GM18520 (cell line): ENCODE data around the gene UBE2G1.
"Not testable (repeated sequence)": the region's sequence is repeated elsewhere in the genome, so short reads cannot be mapped to it uniquely, and the experiment has no call there.

Experiments used
- ATAC-seq: cut with Tn5 transposase; IDR thresholded peaks from one replicate; pipeline ENCODE4 v1.9.1; 2021; ENCODE audit not compliant: unreplicated experiment

The UBE2G1 gene

DNA sequence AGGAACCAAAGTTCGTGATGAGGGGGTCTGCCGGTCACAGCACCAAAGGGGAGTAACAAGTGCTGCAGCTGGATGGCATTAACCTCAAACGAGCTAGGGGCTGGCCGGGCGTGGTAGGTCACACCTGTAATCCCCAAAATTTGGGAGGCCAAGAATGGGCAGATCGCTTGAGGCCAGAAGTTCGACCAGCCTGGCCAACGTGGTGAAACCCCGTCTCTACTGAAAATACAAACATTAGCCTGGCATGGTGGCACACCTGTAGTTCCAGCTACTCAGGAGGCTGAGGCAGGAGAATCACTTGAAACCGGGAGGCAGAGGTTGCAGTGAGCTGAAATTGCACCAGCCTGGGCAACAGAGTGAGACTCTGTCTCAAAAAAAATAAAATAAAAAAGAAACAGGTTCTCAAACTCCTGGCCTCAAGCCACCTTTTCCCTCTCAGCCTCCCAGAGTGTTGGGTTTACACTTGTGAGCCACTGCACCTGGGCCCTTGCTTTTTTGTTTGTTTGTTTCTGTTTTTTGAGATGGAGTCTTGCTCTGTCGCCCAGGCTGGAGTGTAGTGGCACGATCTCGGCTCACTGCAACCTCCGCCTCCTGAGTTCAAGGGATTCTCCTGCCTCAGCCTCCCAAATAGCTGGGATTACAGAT is 9.4 kb upstream of the UBE2G1 start:
- not testable (repeated sequence) for ATAC-seq

DNA sequence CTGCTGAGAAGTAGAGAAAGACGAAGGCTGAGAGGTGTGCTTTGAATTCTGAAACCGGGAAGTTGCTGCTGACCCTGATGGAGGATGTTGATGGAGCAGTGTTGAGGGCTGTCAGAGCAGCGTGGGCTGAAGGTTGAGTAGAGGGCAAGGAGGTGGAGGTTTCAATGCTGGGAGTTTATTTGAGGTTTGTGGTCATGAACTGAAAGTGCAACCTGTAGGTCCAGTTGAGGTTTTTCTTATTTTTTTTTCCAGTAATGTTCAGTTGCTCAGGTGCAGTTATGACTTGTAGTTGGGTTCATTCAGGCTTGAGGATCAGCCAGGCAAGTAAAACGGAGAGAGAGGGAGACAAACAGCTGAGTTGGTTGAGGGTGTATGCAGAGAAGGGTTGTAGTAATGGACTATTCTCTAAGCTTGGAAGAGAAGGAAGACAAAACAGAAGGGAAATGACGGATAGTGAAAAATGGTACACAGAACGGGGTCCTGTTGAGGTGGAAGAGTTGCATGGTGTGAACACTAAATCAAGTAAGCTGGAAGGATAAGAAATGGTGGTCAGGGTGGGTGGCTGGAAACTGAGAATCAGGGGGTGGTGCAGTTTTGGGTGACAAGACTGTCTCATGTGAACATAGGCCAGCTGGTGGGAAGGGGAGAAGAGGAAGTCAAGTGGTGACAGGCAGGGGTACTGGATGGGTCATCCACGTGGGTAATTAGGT is 8.7 kb upstream of the UBE2G1 start:
- peak; percentile 81 for ATAC-seq

DNA sequence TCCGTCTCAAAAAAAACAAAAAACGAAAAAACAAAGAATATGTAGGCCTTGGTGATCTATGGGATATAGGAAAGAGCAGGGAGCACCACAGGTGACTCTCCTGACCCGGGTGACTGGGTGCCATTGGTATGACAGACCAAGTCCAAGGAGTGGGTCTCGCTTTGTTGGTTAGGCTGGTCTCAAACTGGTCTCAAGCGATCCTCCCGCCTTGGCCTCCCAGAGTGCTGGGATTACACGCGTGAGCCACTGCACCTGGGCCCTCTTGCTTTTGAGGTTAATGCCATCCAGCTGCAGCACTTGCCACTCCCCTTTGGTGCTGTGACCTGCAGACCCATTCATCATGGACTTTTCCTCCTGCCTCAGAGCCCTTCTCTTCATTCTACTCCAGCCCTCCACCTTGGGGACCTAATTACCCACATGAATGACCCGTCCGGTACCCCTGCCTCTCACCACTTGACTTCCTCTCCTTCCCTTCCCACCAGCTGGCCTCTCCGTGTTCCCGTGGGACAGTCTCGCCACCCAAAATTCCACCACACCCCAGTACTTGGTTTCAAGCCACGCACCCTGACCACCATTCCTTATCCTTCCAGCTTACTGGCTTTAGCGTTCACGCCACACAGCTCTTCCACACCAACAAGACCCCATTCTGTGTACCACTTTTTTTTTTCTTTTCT is 3.2 kb upstream of the UBE2G1 start:
- ATAC-seq = no peak

DNA sequence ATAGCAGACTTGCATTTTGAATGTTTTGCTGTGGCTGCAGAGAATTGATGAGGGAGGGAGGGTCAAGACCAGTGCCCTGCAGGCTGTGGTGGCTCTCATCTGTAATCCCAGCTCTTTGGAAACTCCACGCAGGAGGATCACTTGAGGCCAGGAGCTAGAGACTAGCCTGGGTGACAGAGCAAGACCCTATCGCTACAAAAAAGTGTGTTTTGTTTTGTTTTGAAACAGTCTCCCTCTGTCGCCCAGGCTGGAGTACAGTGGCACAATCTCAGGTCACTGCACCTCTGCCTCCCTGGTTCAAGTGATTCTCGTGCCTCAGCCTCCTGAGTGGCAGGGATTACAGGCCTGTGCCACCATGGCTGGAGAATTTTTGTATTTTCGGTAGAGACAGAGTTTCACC is 1.9 kb upstream of the UBE2G1 start:
- ATAC-seq = no peak

DNA sequence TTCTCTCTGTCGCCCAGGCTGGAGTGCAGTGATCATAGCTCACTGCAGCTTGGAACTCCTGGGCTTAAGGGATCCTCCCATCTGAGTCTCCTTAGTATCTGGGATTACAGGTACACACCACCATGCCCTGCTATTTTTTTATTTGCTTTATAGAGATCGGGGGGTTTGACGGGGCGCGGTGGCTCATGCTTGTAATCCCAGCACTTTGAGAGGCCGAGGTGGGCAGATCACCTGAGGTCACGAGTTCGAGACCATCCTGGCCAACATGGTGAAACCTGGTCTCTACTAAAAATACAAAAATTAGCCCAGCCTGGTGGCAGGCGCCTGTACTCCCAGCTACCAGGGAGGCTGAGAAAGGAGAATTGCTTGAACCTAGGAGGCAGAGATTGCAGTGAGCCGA is 702 bp upstream of the UBE2G1 start:
- not testable (repeated sequence) for ATAC-seq

DNA sequence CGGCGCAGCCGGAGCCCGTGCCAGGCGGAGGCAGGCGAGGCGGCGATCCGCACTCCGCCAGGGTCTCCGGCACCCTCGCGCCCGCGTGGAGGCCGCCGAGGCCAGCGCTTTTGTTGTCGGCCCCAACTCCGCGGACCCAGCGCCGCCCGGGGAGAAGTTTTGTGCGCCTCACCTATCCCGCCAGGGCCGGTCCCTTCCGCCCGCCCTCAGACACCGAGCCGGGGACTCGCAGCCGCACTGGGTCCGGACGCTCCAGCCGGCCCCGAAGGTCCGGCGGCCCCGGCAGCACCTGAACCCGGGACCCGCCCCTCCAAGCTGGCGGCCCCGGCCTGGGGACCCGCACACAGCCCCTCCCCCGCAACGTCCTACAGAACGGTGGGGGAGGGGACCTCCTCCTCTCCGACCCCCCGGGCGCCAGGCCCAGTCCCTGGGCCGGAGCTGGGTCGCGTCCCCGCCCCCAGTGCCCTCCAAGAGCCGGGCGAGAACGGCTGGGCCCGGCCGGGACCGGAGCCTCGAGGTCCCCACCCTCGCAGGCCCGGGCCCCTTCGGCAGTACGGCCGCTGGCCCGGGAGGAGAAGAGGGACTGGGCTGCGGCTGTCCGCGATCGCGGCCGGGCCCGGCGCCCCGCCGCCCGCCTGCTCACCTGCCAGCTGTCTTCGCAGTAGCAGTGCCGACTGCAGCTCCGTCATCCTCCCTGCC is 698 bp downstream of the UBE2G1 start:
- ATAC-seq = peak; percentile 19

DNA sequence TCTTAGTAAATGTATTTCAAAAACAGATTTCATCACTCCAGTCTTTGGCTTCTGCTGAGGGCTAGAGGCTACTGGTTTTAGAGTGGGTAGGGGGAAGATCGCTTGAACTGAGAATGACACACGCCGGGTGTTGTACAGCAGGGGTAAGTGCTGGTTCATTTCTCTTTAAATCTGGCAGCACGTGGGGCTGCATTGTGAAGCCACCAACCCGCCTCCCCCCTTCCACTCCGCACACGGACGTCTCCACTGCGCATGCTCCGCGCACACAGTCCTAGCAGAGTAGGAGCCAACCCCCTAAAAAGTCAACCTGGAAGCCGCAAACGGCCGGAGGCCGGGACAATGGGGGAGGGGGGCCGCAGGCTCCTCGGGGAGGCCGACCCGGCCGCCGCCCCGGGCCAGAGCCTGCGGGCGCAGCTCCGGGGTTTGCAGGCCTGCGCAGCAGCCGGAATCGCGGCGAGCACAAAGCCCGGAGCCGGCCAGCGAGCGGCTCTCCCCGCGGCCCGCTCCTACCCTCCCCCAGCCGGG is 1.3 kb downstream of the UBE2G1 start:
- peak; percentile 41 for ATAC-seq

DNA sequence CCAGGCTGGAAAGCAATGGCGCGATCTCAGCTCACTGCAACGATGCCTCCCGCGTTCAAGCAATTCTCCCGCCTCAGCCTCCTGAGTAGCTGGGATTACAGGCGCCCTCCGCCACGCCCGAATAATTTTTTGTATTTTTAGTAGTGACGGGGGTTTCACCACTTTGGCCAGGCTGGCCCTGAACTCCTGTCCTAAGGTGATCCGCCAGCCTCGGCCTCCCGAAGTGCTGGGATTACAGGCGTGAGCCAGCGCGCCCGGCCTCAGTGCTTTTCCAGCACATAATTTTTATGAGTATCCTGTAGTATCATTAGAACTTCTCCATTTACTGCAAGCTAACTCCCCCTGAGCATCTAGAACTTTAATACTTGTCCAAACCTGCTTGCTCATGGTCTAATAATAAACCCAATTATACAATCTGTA is 1.8 kb downstream of the UBE2G1 start:
- ATAC-seq = no peak

DNA sequence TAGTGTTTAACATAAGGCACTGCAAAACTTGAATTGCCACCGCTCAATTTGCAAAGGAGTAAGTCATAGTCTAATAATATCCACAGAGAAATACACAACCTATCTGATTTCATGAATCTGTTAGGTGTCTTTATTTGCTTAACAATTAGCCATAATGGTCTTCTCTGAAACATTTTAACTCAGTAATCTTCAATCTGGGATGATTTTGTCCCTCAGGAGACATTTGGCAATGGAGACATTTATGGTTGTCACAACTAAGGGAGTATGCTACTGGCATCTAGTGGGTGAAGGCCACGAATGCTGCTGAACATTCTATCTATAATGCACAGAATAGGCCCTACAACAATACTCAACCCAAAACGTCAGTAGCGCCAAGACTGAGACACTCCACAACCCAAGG is 4.3 kb downstream of the UBE2G1 start:
- ATAC-seq = no peak

DNA sequence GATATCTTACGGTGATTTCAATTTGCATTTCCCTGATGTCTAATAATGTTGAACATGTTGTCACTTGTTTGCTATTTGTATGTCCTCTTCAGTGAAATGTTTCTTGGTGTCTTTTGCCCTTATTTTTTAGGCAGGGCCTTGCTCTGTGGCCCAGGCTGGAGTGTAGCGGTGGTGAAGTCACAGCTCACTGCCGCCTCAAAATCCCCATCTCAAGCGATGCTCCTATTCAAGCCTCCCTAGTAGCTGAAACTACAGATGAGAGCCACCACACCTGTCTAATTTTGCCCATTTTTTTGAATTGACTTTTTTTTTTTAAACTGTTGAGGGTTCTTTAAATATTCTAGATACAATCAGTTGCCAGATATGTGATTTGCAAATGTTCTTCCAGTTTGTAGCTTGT is 8.3 kb downstream of the UBE2G1 start:
- no peak for ATAC-seq

DNA sequence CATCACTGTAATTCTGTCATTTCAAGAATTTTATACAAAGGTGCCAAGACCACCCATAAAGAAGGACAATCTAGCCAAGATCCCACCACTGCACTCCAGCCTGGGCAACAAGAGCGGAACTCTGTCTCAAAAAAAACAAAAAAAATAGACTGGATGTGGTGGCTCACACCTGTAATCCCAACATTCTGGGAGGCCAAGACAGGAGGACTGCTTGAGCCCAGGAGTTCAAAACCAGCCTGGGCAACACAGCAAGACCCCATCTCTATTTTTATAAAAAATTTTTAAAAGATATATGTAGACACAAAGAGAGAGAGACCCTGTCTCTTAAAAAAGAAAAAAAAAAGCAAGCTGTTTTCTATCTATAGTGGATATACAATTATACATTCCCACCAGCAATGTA is 8.8 kb downstream of the UBE2G1 start:
- ATAC-seq = no peak

DNA sequence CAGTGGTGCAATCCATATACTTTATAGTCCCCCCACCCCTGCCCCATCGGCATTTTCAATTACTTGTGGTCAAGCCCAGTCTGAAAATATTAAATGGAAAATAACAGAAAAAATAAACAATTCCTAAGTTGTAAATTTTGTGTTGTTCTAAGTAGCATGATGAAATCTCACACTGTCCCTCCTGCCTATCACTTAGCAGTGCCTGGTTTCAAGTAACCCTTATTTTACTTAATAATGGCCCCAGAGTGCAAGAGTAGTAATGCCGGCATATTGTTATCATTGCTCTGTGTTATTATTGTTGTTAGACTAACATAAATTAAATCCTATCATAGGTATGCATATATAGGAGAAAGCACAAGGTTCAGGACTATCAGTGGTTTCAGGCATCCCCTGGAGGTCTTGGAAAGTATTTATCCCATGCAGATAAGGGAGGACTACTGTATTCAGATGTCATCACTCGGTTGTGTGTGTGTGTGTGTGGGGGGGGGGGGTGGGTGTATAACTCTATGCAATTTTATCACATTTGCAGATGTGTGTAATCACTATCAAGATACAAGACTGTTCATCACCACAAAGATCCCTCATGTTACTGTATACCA is 9.3 kb downstream of the UBE2G1 start:
- ATAC-seq = no peak

DNA sequence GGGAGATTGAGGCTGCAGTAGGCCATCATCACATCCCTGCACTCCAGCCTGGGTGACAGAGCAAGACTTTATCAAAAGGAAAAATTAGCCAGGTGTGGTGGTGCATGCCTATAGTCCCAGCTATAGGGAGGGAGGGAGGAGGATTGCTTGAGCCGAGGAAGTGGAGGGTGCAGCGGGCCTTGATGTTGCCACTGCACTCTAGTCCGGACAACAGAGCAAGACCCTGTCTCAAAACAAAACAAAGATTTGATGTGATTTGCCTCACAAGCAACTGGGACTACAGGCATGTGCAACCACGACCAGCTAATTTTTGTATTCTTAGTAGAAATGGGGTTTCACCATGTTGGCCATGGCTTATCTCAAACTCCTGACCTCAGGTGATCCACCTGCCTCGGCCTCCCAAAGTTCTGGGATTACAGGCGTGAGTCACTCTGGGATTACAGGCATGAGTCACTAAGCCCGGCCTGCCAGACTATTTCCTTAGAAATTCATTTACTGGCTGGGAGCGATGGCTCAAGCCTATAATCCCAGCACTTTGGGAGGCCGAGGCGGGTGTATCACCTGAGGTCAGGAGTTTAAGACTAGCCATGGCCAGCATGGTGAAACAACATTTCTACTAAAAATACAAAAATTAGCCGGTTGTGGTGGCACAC is 11.5 kb downstream of the UBE2G1 start:
- no peak for ATAC-seq

DNA sequence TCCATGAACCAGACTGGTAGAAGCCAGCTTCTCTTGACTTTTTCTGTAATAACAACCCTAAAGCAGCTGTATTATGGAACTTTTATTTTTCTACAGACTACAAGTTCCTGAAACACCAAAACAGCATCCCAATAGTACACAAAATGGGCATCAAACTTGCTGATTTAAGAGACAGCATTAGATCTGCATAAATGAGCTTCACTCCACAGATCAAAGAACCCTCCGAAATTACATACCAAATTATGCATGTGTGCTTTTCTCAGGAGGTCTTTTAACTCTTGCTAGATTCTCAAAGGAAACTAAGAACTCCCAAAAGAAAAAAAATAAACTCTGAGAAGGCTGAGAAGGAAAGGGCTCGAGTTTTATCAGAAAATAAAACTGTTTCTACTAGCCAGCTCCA is 12.3 kb downstream of the UBE2G1 start:
- no peak for ATAC-seq

DNA sequence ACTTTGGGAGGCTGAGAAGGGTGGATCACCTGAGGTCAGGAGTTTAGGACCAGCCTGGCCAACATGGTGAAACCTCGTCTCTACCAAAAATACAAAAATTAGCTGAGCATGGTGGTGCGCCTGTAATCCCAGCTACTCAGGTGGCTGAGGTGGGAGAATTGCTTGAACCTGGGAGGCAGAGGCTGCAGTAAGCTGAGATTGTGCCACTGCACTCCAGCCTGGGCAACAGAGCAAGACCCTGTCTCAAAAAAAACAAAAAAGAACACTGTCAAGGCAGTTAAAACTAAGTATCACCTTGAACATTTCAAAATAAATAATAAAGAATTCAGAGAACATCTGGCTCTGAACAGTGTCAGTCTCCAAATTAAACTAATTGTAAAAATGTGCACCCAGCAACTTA is 16.3 kb downstream of the UBE2G1 start:
- not testable (repeated sequence) for ATAC-seq

DNA sequence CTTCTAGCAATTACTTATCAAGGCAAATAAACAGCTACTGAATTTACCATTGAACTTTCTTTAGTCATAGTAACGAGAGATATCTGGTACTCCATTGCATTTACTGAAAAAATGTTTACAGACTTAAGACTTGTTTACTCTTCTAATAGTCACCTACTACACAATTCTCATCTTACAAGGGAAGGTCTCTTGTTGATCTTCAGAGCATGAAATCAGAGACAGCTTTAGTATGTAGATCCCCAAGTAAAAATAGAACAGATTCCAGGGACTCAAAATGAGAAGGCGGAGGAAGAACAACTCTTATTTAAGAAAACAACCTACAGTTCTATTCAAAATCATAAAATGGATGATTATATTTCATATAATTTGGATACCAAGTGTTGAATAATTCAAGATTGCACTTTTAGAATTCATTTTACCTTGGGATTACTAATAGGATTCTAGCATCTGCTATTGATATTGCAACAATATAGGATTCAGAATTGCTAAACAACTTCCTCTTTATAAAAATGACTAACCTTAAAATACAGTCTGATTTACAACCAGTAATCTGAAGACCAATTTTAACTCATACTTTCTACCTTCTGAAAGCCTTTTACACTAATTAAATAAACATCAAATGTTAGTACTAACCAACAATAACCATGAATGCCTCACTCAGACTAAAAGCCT is 20.8 kb downstream of the UBE2G1 start:
- ATAC-seq = no peak

DNA sequence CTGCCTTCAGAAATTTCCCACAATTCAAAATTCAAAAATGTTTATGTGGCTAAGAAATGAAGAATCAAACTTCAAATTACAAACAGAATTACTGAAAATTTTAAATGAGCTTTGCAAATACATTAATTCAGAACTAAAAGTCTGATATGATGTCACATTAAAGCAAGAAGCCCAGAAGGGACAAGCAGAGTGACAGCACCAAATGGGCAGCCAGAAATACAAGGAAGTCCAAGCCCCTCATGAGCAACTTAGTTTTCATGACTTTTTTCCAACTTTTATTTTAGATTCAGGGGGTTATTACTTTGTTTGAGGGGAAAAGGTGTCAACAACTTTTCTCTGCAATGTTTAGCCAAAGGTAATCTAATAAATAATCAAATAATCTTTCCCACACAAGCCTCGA is 21.5 kb downstream of the UBE2G1 start:
- ATAC-seq = no peak

DNA sequence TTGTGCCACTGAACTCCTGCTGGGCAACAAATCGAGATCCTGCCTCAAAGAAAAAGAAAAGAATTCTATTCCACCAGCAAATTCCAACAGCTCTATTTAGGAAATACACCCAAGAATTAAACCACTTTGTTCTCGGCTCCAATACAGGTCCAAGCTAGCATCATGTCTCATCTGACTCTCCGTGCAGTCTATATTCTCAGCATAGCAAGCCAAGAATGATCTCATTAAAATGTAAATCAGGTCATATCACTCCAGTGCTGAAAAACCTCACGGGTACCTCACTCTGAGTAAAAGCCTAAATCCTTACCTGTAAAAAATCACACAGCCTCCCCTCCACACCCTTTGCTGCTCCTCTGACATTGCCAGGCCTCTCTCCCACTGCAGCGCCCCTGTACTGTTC is 23.9 kb downstream of the UBE2G1 start:
- ATAC-seq = no peak

DNA sequence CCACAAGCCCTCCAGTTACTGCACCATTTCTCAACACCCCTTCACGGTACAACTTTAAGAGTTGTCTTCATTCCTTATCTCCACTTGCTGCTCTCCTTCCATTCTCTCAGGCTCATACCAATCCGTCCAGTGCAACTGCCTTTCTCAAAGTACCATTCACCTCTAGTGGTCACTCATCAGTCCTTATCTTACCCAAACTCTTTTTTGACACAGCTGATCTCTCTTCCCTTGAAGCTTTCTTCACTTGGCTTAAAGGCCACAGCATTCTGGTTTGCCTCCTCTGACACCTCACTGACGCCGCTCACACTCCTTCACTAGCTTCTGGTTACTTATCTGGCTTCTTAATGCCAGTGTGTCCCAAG is 24.9 kb downstream of the UBE2G1 start:
- no peak for ATAC-seq
